A172 (cell line): ENCODE results near the gene MIGA2. TPM values are rescaled to one million over a fixed set of nuclear protein-coding genes. Genes with fewer than 3 reads are reported as not detected.
"Not testable (repeated sequence)": the region's sequence is repeated elsewhere in the genome, so short reads cannot be mapped to it uniquely, and the experiment has no call there.

Experiments used
- DNase-seq: peaks from one replicate; pipeline ENCODE4 v3.0.0-alpha.2; 2015; ENCODE audit warnings: low spot score
- total RNA-seq: library from RNA; depleted of rRNA; stranded (reverse); fragments of >200 nt; shearing (Covaris generic); gene quantifications from 2 replicates; pipeline ENCODE4 v1.2.3, GENCODE V29; 2014

The MIGA2 gene
- total RNA-seq, 1 experiment from 2014 or later: 28.6 TPM

- DNase-seq: no peak
These were observed 25.3 kb upstream of the MIGA2 start for GRCh38 chr9:129011170-129011569.

GRCh38 chr9:129011761-129012181, 24.7 kb upstream of the MIGA2 start:
- no peak for DNase-seq

- no peak for DNase-seq
These were observed 24.1 kb upstream of the MIGA2 start for GRCh38 chr9:129012343-129012742.

GRCh38 chr9:129012893-129013448, 23.5 kb upstream of the MIGA2 start:
- no peak for DNase-seq

- no peak for DNase-seq
These were observed 22.8 kb upstream of the MIGA2 start for GRCh38 chr9:129013674-129014073.

GRCh38 chr9:129014124-129014523, 22.3 kb upstream of the MIGA2 start:
- no peak for DNase-seq

GRCh38 chr9:129014608-129015007, 21.8 kb upstream of the MIGA2 start:
- no peak for DNase-seq

- no peak for DNase-seq
These were observed 15.3 kb upstream of the MIGA2 start for GRCh38 chr9:129021091-129021490.

GRCh38 chr9:129022037-129022436, 14.4 kb upstream of the MIGA2 start:
- DNase-seq: no peak

- DNase-seq: peak; percentile 96
These were observed 13.2 kb upstream of the MIGA2 start for GRCh38 chr9:129023036-129023907.

- no peak for DNase-seq
These were observed 12.6 kb upstream of the MIGA2 start for GRCh38 chr9:129023908-129024233.

GRCh38 chr9:129026442-129027223, 9.8 kb upstream of the MIGA2 start:
- DNase-seq: no peak

GRCh38 chr9:129027224-129027684, 9.2 kb upstream of the MIGA2 start:
- DNase-seq: no peak

GRCh38 chr9:129027685-129028191, 8.7 kb upstream of the MIGA2 start:
- peak; percentile 57 for DNase-seq

- peak; percentile 89 for DNase-seq
These were observed 8.0 kb upstream of the MIGA2 start, which contains the start of gene SH3GLB2 for GRCh38 chr9:129028192-129028966. Gene SH3GLB2, minus strand, starts transcription at chr9:129028331. Its CDS starts 177 bp downstream, at chr9:129028154.

- no peak for DNase-seq
These were observed 6.2 kb upstream of the MIGA2 start for GRCh38 chr9:129030191-129030590.

- no peak for DNase-seq
These were observed 4.9 kb upstream of the MIGA2 start for GRCh38 chr9:129031514-129031913.

- no peak for DNase-seq
These were observed 3.8 kb upstream of the MIGA2 start for GRCh38 chr9:129032541-129033159.

GRCh38 chr9:129033216-129033615, 3.2 kb upstream of the MIGA2 start:
- no peak for DNase-seq

- DNase-seq: not testable (repeated sequence)
These were observed 588 bp upstream of the MIGA2 start for GRCh38 chr9:129035838-129036237.
